GM23338 (cell line): ENCODE results near the gene VGLL4. TPM values are rescaled to one million over a fixed set of nuclear protein-coding genes. Genes with fewer than 3 reads are reported as not detected.

Source experiments
- ATAC-seq: fragments of 200-7000 bp; cut with Tn5 transposase; 3 replicates; pipeline ENCODE4 v1.9.1; 2020
- DNase-seq: peaks from one replicate; pipeline ENCODE4 v3.0.0-alpha.2; 2015; ENCODE audit warnings: low spot score
- H2AFZ ChIP-seq: fragments of 200-600 bp; sonication (generic); 2 replicates; pipeline ENCODE4 v1.8.0; 2016; ENCODE audit warnings: antibody characterized with exemption, mild to moderate bottlenecking, moderate library complexity
- H3F3A ChIP-seq: fragments of 200-600 bp; sonication (generic); replicated peaks from 2 replicates; pipeline ENCODE4 v1.8.0; 2017; ENCODE audit warnings: antibody characterized with exemption, mixed run types, low read depth
- H3K27ac ChIP-seq: fragments of 200-600 bp; sonication (generic); 2 replicates; pipeline ENCODE4 v1.6.1; 2016; ENCODE audit warnings: low read depth
- H3K27me3 ChIP-seq: fragments of 200-600 bp; sonication (generic); 2 replicates; pipeline ENCODE4 v1.8.0; 2016; ENCODE audit warnings: mild to moderate bottlenecking, mixed run types, moderate library complexity; ENCODE audit not compliant: insufficient read depth
- H3K36me3 ChIP-seq: fragments of 200-600 bp; sonication (generic); 2 replicates; pipeline ENCODE4 v1.8.0; 2016; ENCODE audit warnings: mild to moderate bottlenecking; ENCODE audit not compliant: insufficient read depth
- H3K4me1 ChIP-seq: fragments of 200-600 bp; sonication (generic); 2 replicates; pipeline ENCODE4 v1.8.0; 2016; ENCODE audit warnings: mild to moderate bottlenecking, moderate library complexity; ENCODE audit not compliant: insufficient read depth
- H3K4me2 ChIP-seq: fragments of 200-600 bp; sonication (generic); 2 replicates; pipeline ENCODE4 v1.7.1; 2017; ENCODE audit warnings: mixed run types
- H3K4me3 ChIP-seq: fragments of 200-600 bp; sonication (generic); 2 replicates; pipeline ENCODE4 v1.6.1; 2016; ENCODE audit warnings: mixed run types
- H3K79me2 ChIP-seq: fragments of 200-600 bp; sonication (generic); replicated peaks from 2 replicates; pipeline ENCODE4 v1.8.0; 2017; ENCODE audit warnings: mild to moderate bottlenecking; ENCODE audit not compliant: insufficient read depth
- H3K9me2 ChIP-seq: fragments of 200-600 bp; sonication (generic); 2 replicates; pipeline ENCODE4 v1.8.0; 2017; ENCODE audit not compliant: insufficient read depth
- H4K20me1 ChIP-seq: fragments of 200-600 bp; sonication (generic); replicated peaks from 2 replicates; pipeline ENCODE4 v1.8.0; 2017; ENCODE audit warnings: mild to moderate bottlenecking; ENCODE audit not compliant: insufficient read depth
- H3K27ac Mint-ChIP-seq: 2 replicates; pipeline ENCODE4 v1.8.0; 2020; ENCODE audit warnings: inconsistent platforms, mild to moderate bottlenecking, moderate library complexity, mixed read lengths
- H3K27me3 Mint-ChIP-seq: 3 replicates; pipeline ENCODE4 v1.8.0; 2022; ENCODE audit warnings: low read depth, mild to moderate bottlenecking, moderate library complexity, mixed read lengths, inconsistent platforms; ENCODE audit not compliant: insufficient read depth, poor library complexity
- H3K36me3 Mint-ChIP-seq: 3 replicates; pipeline ENCODE4 v1.8.0; 2021; ENCODE audit warnings: low read depth, mild to moderate bottlenecking, inconsistent platforms, moderate library complexity, mixed read lengths
- H3K4me1 Mint-ChIP-seq: 3 replicates; pipeline ENCODE4 v1.8.0; 2020; ENCODE audit warnings: mild to moderate bottlenecking, inconsistent platforms, mixed read lengths
- H3K4me3 Mint-ChIP-seq: 3 replicates; pipeline ENCODE4 v1.8.0; 2021; ENCODE audit warnings: moderate library complexity, mild to moderate bottlenecking, inconsistent platforms, mixed read lengths
- H3K9me3 Mint-ChIP-seq: 3 replicates; pipeline ENCODE4 v1.8.0; 2020; ENCODE audit warnings: moderate library complexity, mild to moderate bottlenecking, inconsistent platforms, mixed read lengths
- CREB1 ChIP-seq: fragments of 250-450 bp; sonication (Bioruptor Pico); IDR thresholded peaks from 2 replicates; pipeline ENCODE4 v1.5.0; 2020; ENCODE audit warnings: low read depth, mild to moderate bottlenecking, moderate library complexity
- EZH2 ChIP-seq: fragments of 200-600 bp; sonication (generic); IDR thresholded peaks from one replicate; pipeline ENCODE4 v1.8.0; 2017; ENCODE audit warnings: antibody characterized with exemption, mild to moderate bottlenecking, low read depth; ENCODE audit not compliant: unreplicated experiment
- EZH2phosphoT487 ChIP-seq: fragments of 200-600 bp; sonication (generic); IDR thresholded peaks from one replicate; pipeline ENCODE4 v1.8.1; 2018; ENCODE audit warnings: antibody characterized with exemption; ENCODE audit not compliant: unreplicated experiment
- JUNB ChIP-seq: IDR thresholded peaks from one replicate; pipeline ENCODE4 v1.6.1; 2016; ENCODE audit warnings: antibody characterized with exemption; ENCODE audit not compliant: unreplicated experiment
- NANOG ChIP-seq: IDR thresholded peaks from 2 replicates; pipeline ENCODE4 v1.6.1; 2016; ENCODE audit warnings: antibody characterized with exemption, borderline replicate concordance
- POLR2AphosphoS5 ChIP-seq: IDR thresholded peaks from 2 replicates; pipeline ENCODE4 v1.6.1; 2016; ENCODE audit warnings: antibody characterized with exemption, low read depth
- STAT1 ChIP-seq: IDR thresholded peaks from one replicate; pipeline ENCODE4 v1.6.1; 2016; ENCODE audit warnings: antibody characterized with exemption; ENCODE audit not compliant: unreplicated experiment
- ZNF114 ChIP-seq: fragments of 250-450 bp; sonication (Bioruptor Pico); IDR thresholded peaks from 2 replicates; pipeline ENCODE4 v1.5.0; 2020; ENCODE audit warnings: mild to moderate bottlenecking, moderate library complexity
- ZNF331 ChIP-seq: fragments of 250-450 bp; sonication (Bioruptor Pico); IDR thresholded peaks from 2 replicates; pipeline ENCODE4 v1.5.0; 2020; ENCODE audit warnings: low read depth, mild to moderate bottlenecking, moderate library complexity
- polyA plus RNA-seq: library from polyadenylated mRNA; unstranded; fragments of >200 nt; fragmentation: Nextera tagmentation; extraction: Ambion mirVana; gene quantifications from 2 replicates; pipeline ENCODE4 v1.2.1, GENCODE V29; 2016
- total RNA-seq: library from RNA; depleted of rRNA; stranded (reverse); fragments of >200 nt; shearing (Covaris generic); gene quantifications from 2 replicates; pipeline ENCODE4 v1.2.3, GENCODE V29; 2014
- TF ChIP-seq, protein P1 (sequence below), 2 experiments: fragments of 200-600 bp in 1 of 2; sonication (generic) in 1 of 2; conservative IDR thresholded peaks; 2 replicates each; pipeline versions ENCODE4 v1.5.1 to v1.6.1; 2016 to 2017; ENCODE audit warnings: antibody characterized with exemption in 2 of 2, low read depth in 2 of 2, mild to moderate bottlenecking in 2 of 2, moderate library complexity in 1 of 2
- TF ChIP-seq, protein P2 (sequence below): fragments of 250-450 bp; sonication (Bioruptor Pico); IDR thresholded peaks from 2 replicates; pipeline ENCODE4 v1.5.0; 2020; ENCODE audit warnings: mild to moderate bottlenecking, moderate library complexity
- TF ChIP-seq, protein P3 (sequence below): IDR thresholded peaks from 2 replicates; pipeline ENCODE4 v1.6.1; 2016; ENCODE audit warnings: antibody characterized with exemption
- TF ChIP-seq, protein P4 (sequence below): IDR thresholded peaks from one replicate; pipeline ENCODE4 v1.6.1; 2018; ENCODE audit warnings: antibody characterized with exemption; ENCODE audit not compliant: unreplicated experiment

VGLL4 gene
- total and polyA plus RNA-seq, 2 experiments from 2014 or later, result 20.8 to 45.9 TPM

DNA sequence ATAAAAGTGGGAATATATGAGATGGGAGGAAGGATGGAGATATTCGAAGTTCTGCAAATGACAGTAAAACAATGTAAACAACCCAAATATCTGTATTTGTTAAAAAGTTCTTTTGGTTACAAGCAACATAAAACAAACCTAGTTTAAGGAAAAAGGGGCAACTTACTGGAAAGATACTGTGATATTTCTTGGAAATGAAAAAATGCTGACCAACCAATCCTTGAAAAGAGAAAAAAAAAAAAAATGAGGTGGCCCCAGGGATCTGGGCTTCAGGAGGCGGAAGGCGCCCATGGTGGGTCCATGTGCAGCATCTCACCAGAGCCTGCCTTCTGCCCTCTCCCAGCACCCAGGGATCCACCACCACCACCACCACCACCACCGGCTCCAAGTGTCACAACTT, 59.1 kb downstream of the VGLL4 start:
- Mint-ChIP-seq H3K9me3 (no peaks in the 10 kb centered on the region; the same call in 2 of the 3 replicates), H3K4me1 (peaks cover 58% of the 10 kb centered on the region), H3K4me3 (no peak overlapping the region), H3K36me3 (peaks cover 8% of the 10 kb centered on the region; the same call in 1 of the 3 replicates), H3K27me3 (peaks cover 9% of the 10 kb centered on the region), H3K27ac (no peak overlapping the region)
- TF ChIP-seq NANOG (no peak), CREB1 (CRISPR knock-in tag) (no peak), EZH2 (no peak), STAT1 (no peak), POLR2AphosphoS5 (no peak), ZNF331 (CRISPR knock-in tag) (no peak), JUNB (no peak), ZNF114 (CRISPR knock-in tag) (no peak), EZH2phosphoT487 (no peak)
- TF ChIP-seq, protein P1, sequence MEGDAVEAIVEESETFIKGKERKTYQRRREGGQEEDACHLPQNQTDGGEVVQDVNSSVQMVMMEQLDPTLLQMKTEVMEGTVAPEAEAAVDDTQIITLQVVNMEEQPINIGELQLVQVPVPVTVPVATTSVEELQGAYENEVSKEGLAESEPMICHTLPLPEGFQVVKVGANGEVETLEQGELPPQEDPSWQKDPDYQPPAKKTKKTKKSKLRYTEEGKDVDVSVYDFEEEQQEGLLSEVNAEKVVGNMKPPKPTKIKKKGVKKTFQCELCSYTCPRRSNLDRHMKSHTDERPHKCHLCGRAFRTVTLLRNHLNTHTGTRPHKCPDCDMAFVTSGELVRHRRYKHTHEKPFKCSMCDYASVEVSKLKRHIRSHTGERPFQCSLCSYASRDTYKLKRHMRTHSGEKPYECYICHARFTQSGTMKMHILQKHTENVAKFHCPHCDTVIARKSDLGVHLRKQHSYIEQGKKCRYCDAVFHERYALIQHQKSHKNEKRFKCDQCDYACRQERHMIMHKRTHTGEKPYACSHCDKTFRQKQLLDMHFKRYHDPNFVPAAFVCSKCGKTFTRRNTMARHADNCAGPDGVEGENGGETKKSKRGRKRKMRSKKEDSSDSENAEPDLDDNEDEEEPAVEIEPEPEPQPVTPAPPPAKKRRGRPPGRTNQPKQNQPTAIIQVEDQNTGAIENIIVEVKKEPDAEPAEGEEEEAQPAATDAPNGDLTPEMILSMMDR (conservative IDR thresholded peaks at IDR 0.05; ENCODE audit: low read depth in 2 of 2), result no peak
- TF ChIP-seq, protein P2, sequence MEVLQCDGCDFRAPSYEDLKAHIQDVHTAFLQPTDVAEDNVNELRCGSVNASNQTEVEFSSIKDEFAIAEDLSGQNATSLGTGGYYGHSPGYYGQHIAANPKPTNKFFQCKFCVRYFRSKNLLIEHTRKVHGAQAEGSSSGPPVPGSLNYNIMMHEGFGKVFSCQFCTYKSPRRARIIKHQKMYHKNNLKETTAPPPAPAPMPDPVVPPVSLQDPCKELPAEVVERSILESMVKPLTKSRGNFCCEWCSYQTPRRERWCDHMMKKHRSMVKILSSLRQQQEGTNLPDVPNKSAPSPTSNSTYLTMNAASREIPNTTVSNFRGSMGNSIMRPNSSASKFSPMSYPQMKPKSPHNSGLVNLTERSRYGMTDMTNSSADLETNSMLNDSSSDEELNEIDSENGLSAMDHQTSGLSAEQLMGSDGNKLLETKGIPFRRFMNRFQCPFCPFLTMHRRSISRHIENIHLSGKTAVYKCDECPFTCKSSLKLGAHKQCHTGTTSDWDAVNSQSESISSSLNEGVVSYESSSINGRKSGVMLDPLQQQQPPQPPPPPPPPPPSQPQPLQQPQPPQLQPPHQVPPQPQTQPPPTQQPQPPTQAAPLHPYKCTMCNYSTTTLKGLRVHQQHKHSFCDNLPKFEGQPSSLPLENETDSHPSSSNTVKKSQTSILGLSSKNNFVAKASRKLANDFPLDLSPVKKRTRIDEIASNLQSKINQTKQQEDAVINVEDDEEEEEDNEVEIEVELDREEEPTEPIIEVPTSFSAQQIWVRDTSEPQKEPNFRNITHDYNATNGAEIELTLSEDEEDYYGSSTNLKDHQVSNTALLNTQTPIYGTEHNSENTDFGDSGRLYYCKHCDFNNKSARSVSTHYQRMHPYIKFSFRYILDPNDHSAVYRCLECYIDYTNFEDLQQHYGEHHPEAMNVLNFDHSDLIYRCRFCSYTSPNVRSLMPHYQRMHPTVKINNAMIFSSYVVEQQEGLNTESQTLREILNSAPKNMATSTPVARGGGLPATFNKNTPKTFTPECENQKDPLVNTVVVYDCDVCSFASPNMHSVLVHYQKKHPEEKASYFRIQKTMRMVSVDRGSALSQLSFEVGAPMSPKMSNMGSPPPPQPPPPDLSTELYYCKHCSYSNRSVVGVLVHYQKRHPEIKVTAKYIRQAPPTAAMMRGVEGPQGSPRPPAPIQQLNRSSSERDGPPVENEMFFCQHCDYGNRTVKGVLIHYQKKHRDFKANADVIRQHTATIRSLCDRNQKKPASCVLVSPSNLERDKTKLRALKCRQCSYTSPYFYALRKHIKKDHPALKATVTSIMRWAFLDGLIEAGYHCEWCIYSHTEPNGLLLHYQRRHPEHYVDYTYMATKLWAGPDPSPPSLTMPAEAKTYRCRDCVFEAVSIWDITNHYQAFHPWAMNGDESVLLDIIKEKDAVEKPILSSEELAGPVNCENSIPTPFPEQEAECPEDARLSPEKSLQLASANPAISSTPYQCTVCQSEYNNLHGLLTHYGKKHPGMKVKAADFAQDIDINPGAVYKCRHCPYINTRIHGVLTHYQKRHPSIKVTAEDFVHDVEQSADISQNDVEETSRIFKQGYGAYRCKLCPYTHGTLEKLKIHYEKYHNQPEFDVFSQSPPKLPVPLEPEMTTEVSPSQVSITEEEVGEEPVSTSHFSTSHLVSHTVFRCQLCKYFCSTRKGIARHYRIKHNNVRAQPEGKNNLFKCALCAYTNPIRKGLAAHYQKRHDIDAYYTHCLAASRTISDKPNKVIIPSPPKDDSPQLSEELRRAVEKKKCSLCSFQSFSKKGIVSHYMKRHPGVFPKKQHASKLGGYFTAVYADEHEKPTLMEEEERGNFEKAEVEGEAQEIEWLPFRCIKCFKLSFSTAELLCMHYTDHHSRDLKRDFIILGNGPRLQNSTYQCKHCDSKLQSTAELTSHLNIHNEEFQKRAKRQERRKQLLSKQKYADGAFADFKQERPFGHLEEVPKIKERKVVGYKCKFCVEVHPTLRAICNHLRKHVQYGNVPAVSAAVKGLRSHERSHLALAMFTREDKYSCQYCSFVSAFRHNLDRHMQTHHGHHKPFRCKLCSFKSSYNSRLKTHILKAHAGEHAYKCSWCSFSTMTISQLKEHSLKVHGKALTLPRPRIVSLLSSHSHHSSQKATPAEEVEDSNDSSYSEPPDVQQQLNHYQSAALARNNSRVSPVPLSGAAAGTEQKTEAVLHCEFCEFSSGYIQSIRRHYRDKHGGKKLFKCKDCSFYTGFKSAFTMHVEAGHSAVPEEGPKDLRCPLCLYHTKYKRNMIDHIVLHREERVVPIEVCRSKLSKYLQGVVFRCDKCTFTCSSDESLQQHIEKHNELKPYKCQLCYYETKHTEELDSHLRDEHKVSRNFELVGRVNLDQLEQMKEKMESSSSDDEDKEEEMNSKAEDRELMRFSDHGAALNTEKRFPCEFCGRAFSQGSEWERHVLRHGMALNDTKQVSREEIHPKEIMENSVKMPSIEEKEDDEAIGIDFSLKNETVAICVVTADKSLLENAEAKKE (CRISPR knock-in tag), result no peak
- TF ChIP-seq, protein P3, sequence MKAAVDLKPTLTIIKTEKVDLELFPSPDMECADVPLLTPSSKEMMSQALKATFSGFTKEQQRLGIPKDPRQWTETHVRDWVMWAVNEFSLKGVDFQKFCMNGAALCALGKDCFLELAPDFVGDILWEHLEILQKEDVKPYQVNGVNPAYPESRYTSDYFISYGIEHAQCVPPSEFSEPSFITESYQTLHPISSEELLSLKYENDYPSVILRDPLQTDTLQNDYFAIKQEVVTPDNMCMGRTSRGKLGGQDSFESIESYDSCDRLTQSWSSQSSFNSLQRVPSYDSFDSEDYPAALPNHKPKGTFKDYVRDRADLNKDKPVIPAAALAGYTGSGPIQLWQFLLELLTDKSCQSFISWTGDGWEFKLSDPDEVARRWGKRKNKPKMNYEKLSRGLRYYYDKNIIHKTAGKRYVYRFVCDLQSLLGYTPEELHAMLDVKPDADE, result no peak
- TF ChIP-seq, protein P4, sequence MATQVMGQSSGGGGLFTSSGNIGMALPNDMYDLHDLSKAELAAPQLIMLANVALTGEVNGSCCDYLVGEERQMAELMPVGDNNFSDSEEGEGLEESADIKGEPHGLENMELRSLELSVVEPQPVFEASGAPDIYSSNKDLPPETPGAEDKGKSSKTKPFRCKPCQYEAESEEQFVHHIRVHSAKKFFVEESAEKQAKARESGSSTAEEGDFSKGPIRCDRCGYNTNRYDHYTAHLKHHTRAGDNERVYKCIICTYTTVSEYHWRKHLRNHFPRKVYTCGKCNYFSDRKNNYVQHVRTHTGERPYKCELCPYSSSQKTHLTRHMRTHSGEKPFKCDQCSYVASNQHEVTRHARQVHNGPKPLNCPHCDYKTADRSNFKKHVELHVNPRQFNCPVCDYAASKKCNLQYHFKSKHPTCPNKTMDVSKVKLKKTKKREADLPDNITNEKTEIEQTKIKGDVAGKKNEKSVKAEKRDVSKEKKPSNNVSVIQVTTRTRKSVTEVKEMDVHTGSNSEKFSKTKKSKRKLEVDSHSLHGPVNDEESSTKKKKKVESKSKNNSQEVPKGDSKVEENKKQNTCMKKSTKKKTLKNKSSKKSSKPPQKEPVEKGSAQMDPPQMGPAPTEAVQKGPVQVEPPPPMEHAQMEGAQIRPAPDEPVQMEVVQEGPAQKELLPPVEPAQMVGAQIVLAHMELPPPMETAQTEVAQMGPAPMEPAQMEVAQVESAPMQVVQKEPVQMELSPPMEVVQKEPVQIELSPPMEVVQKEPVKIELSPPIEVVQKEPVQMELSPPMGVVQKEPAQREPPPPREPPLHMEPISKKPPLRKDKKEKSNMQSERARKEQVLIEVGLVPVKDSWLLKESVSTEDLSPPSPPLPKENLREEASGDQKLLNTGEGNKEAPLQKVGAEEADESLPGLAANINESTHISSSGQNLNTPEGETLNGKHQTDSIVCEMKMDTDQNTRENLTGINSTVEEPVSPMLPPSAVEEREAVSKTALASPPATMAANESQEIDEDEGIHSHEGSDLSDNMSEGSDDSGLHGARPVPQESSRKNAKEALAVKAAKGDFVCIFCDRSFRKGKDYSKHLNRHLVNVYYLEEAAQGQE, result no peak
- no peak overlapping the region for H3K4me2 ChIP-seq
- ATAC-seq, result no peak
- H3K79me2 ChIP-seq, result peaks cover 95% of the 10 kb centered on the region
- H3K27me3 ChIP-seq, result no peaks in the 10 kb centered on the region
- H3K4me3 ChIP-seq, result no peak overlapping the region
- H3F3A ChIP-seq, result 0 out of 2 replicates have a peak, but pooled peaks cover 3% of the 10 kb centered on the region
- H3K27ac ChIP-seq, result no peak overlapping the region
- no peaks in the 10 kb centered on the region for H3K36me3 ChIP-seq
- H4K20me1 ChIP-seq, result peaks cover 7% of the 10 kb centered on the region; the same call in 1 of the 2 replicates
- H3K9me2 ChIP-seq, result peaks cover 6% of the 10 kb centered on the region; the same call in 1 of the 2 replicates
- H3K4me1 ChIP-seq, result peaks cover 30% of the 10 kb centered on the region
- no peak overlapping the region for H2AFZ ChIP-seq
- DNase-seq, result no peak
